Mesenchymal stem cell (in vitro differentiated cells and primary cell): ENCODE data around the gene GTPBP10.

Experiments
- DNase-seq: peaks from one replicate; pipeline ENCODE4 v3.0.0-alpha.2; 2013
- H2AFZ ChIP-seq: one replicate; pipeline ENCODE4 v1.6.1; 2013; ENCODE audit warnings: low read depth, mild to moderate bottlenecking, control low read depth, inconsistent platforms, low read length, moderate library complexity
- H2AK5ac ChIP-seq: 2 replicates; pipeline ENCODE4 v1.6.1; 2013; ENCODE audit warnings: low read length, moderate library complexity, mild to moderate bottlenecking, inconsistent platforms; ENCODE audit not compliant: severe bottlenecking
- H2BK120ac ChIP-seq: one replicate; pipeline ENCODE4 v1.6.1; 2013; ENCODE audit warnings: low read depth, mild to moderate bottlenecking, inconsistent platforms, low read length, moderate library complexity
- H2BK12ac ChIP-seq, 2 experiments: one replicate each; pipeline ENCODE4 v1.6.1; 2013; ENCODE audit warnings: inconsistent platforms in 2 of 2, low read length in 2 of 2, mild to moderate bottlenecking in 2 of 2, moderate library complexity in 2 of 2, control low read depth in 1 of 2
- H2BK15ac ChIP-seq: one replicate; pipeline ENCODE4 v1.6.1; 2013; ENCODE audit warnings: mild to moderate bottlenecking, low read depth, inconsistent platforms; ENCODE audit not compliant: poor library complexity, severe bottlenecking
- H2BK5ac ChIP-seq: 2 replicates; pipeline ENCODE4 v1.6.1; 2013; ENCODE audit warnings: low read depth, mild to moderate bottlenecking, low read length, control low read depth, inconsistent platforms; ENCODE audit not compliant: poor library complexity, severe bottlenecking
- H3K14ac ChIP-seq, 2 experiments: one replicate each; pipeline ENCODE4 v1.6.1; 2013; ENCODE audit warnings: inconsistent platforms in 2 of 2, low read length in 2 of 2, control low read depth in 1 of 2, mild to moderate bottlenecking in 1 of 2, moderate library complexity in 1 of 2
- H3K18ac ChIP-seq, 2 experiments: one replicate each; pipeline ENCODE4 v1.6.1; 2013; ENCODE audit warnings: inconsistent platforms in 2 of 2, low read length in 2 of 2, control low read depth in 1 of 2, low read depth in 1 of 2, mild to moderate bottlenecking in 1 of 2
- H3K23ac ChIP-seq, 2 experiments: one replicate each; pipeline ENCODE4 v1.6.1; 2013; ENCODE audit warnings: inconsistent platforms in 2 of 2, low read length in 2 of 2, mild to moderate bottlenecking in 2 of 2, moderate library complexity in 2 of 2, control low read depth in 1 of 2
- H3K27ac ChIP-seq: 2 replicates; pipeline ENCODE4 v1.5.1; 2013; ENCODE audit warnings: mild to moderate bottlenecking, moderate library complexity, low read length, control low read depth, inconsistent platforms; ENCODE audit not compliant: poor library complexity, severe bottlenecking
- H3K27me3 ChIP-seq, 2 experiments: 2 replicates each; pipeline versions ENCODE4 v1.6.1 to v1.7.0; 2013; ENCODE audit warnings: low read length in 2 of 2, mild to moderate bottlenecking in 2 of 2, moderate library complexity in 2 of 2, control low read depth in 1 of 2, inconsistent platforms in 1 of 2; ENCODE audit not compliant: control insufficient read depth in 1 of 2, insufficient read depth in 1 of 2
- H3K36me3 ChIP-seq, 2 experiments: 2 replicates each; pipeline versions ENCODE4 v1.6.1 to v1.7.0; 2013; ENCODE audit warnings: low read length in 2 of 2, control low read depth in 1 of 2, inconsistent platforms in 1 of 2, low read depth in 1 of 2, mild to moderate bottlenecking in 1 of 2; ENCODE audit not compliant: insufficient read depth in 2 of 2, control insufficient read depth in 1 of 2
- H3K4ac ChIP-seq, 2 experiments: one replicate each; pipeline ENCODE4 v1.6.1; 2013; ENCODE audit warnings: inconsistent platforms in 2 of 2, low read length in 2 of 2, mild to moderate bottlenecking in 2 of 2, moderate library complexity in 2 of 2, control low read depth in 1 of 2, low read depth in 1 of 2
- H3K4me1 ChIP-seq: 2 replicates; pipeline ENCODE4 v1.6.1; 2013; ENCODE audit warnings: low read depth, low read length, control low read depth; ENCODE audit not compliant: control insufficient read depth, insufficient read depth
- H3K4me2 ChIP-seq: 2 replicates; pipeline ENCODE4 v1.6.1; 2013; ENCODE audit warnings: low read length, mild to moderate bottlenecking, inconsistent platforms; ENCODE audit not compliant: poor library complexity, severe bottlenecking
- H3K4me3 ChIP-seq, 2 experiments: 2 replicates each; pipeline versions ENCODE4 v1.5.1 to v1.7.0; 2013; ENCODE audit warnings: low read length in 2 of 2, mild to moderate bottlenecking in 2 of 2, control low read depth in 1 of 2, low read depth in 1 of 2; ENCODE audit not compliant: insufficient read depth in 1 of 2
- H3K79me1 ChIP-seq: replicated peaks from 2 replicates; pipeline ENCODE4 v1.6.1; 2013; ENCODE audit warnings: mild to moderate bottlenecking, control low read depth, low read length, inconsistent platforms; ENCODE audit not compliant: poor library complexity, severe bottlenecking
- H3K9ac ChIP-seq: 2 replicates; pipeline ENCODE4 v1.7.0; 2013; ENCODE audit warnings: mild to moderate bottlenecking, low read length, moderate library complexity
- H3K9me3 ChIP-seq: 2 replicates; pipeline ENCODE4 v1.7.0; 2013; ENCODE audit warnings: mild to moderate bottlenecking, low read length; ENCODE audit not compliant: control insufficient read depth
- H4K8ac ChIP-seq: one replicate; pipeline ENCODE4 v1.6.1; 2013; ENCODE audit warnings: inconsistent platforms, mild to moderate bottlenecking, low read length, moderate library complexity
- H4K91ac ChIP-seq: one replicate; pipeline ENCODE4 v1.6.1; 2013; ENCODE audit warnings: mild to moderate bottlenecking, low read length, inconsistent platforms
- WGBS: methylation state at CpG from one replicate; pipeline ENCODE4 v1.1.7; 2013; ENCODE audit warnings: mixed read lengths; 5-methylcytosine and 5-hydroxymethylcytosine counted together

Gene GTPBP10

GRCh38 chr7:90404777-90405176, 58.3 kb downstream of the GTPBP10 start:
- no peak overlapping the region for H3K14ac ChIP-seq
- no peak overlapping the region for H2AK5ac ChIP-seq
- H3K4me2 ChIP-seq, result no peak overlapping the region
- H2AFZ ChIP-seq, result no peak overlapping the region
- H3K4me1 ChIP-seq, result no peaks in the 10 kb centered on the region
- no peak overlapping the region for H3K27ac ChIP-seq
- no peak overlapping the region for H3K4ac ChIP-seq
- no peak overlapping the region for H3K18ac ChIP-seq
- H4K8ac ChIP-seq, result no peak overlapping the region
- H2BK5ac ChIP-seq, result no peak overlapping the region
- H2BK12ac ChIP-seq, result no peak overlapping the region
- H2BK15ac ChIP-seq, result no peak overlapping the region
- no peak overlapping the region for H4K91ac ChIP-seq
- H3K79me1 ChIP-seq, result peaks cover 16% of the 10 kb centered on the region
- no peak overlapping the region for H2BK120ac ChIP-seq
- no peaks in the 10 kb centered on the region for H3K9me3 ChIP-seq
- peaks cover 8 to 48% of the 10 kb centered on the region in 2 experiments for H3K36me3 ChIP-seq
- peak; percentile 24 for DNase-seq
- H3K23ac ChIP-seq, result no peak overlapping the region
- H3K9ac ChIP-seq, result peak overlapping the region; percentile 95
- no peaks in the 10 kb centered on the region for H3K27me3 ChIP-seq
- WGBS, result 97% methylated on average over 4 of the region's 4 CpGs
- H3K4me3 ChIP-seq, result peak overlapping the region in 1 of 2 experiments; percentile 88

DNA sequence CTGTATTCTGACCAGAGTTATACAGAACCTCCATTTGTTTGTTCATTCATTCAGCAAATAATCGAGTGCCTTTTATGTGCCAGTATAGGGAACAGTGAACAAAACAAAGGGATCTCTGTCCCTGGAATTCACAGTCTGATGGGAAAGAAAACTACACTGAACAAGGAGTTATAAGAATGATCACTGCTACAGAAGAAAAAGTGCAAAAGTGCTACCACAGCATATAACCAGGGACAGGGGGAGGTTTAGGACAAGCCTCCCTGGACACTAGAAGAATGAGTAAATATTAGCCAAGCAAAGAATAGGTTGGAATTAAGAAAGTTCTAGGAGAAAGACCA, 60.9 kb downstream of the GTPBP10 start:
- Histone ChIP-seq H2AK5ac (no peak overlapping the region), H3K9me3 (no peaks in the 10 kb centered on the region), H3K27me3 (no peaks in the 10 kb centered on the region), H4K8ac (no peak overlapping the region), H3K4me1 (no peaks in the 10 kb centered on the region), H4K91ac (no peak overlapping the region), H3K36me3 (peaks cover 14 to 66% of the 10 kb centered on the region in 2 experiments), H3K4ac (no peak overlapping the region), H2BK120ac (no peak overlapping the region), H2BK15ac (no peak overlapping the region), H3K9ac (no peak overlapping the region), H2AFZ (no peak overlapping the region), H3K14ac (no peak overlapping the region), H3K79me1 (peaks cover 24% of the 10 kb centered on the region), H3K23ac (no peak overlapping the region), H3K27ac (no peak overlapping the region), H3K4me2 (no peak overlapping the region), H3K4me3 (no peak overlapping the region), H3K18ac (no peak overlapping the region), H2BK5ac (no peak overlapping the region), H2BK12ac (no peak overlapping the region)
- WGBS, result 100% methylated on average over 1 of the region's 1 CpG
- DNase-seq, result no peak

DNA sequence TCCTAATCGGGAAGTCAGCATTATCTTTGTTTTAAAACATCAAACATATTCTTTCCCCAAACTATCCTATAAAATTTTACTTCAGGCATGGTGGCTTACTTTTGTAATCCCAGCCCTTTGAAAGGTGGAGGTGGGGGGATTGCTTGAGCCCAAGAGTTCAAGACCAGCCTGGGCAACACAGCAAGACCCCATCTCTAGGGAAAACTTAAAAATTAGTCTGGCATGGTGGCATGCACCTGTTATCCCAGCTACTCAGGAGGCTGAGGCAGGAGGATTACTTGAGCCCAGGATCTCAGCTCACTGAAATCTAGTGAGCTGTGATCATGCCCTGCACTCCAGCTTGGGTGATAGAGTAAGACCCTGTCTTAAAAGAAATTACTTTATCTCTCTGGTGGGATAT, 61.6 kb downstream of the GTPBP10 start:
- Histone ChIP-seq H3K27ac (no peak overlapping the region), H3K4me2 (no peak overlapping the region), H3K4me1 (no peaks in the 10 kb centered on the region), H2BK120ac (no peak overlapping the region), H3K23ac (no peak overlapping the region), H3K27me3 (no peaks in the 10 kb centered on the region), H4K8ac (no peak overlapping the region), H3K18ac (no peak overlapping the region), H3K4me3 (no peak overlapping the region), H3K14ac (no peak overlapping the region), H2BK5ac (no peak overlapping the region), H2BK12ac (no peak overlapping the region), H2BK15ac (no peak overlapping the region), H2AK5ac (no peak overlapping the region), H3K79me1 (peaks cover 28% of the 10 kb centered on the region), H3K36me3 (peaks cover 21 to 73% of the 10 kb centered on the region in 2 experiments), H2AFZ (no peak overlapping the region), H3K9me3 (no peaks in the 10 kb centered on the region), H3K4ac (no peak overlapping the region), H3K9ac (no peak overlapping the region), H4K91ac (no peak overlapping the region)
- no peak for DNase-seq
- 100% methylated on average over 1 of the region's 1 CpG for WGBS

DNA sequence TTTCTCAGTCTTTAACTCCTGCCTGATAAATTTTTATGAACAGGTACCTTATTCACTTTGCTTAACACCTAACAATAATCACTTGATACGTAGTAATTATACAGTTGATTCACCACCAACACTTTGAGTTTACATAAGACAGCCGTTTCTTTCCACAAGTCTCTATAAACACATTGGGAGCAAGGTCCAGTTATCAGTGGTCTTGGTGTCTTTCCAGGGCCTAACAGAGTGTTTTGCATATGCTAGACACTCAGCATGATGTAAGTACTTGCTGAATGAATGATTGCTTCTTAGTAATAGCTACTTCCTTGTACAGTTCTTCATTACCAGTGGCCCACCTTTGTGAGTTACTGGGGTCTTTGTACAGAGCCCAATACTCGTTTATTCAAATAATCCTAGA, 63.2 kb downstream of the GTPBP10 start:
- peaks cover 21 to 88% of the 10 kb centered on the region in 2 experiments for H3K36me3 ChIP-seq
- H2AK5ac ChIP-seq, result no peak overlapping the region
- no peak overlapping the region for H3K4me2 ChIP-seq
- DNase-seq, result no peak
- H2BK12ac ChIP-seq, result no peak overlapping the region
- H3K27ac ChIP-seq, result no peak overlapping the region
- no peak overlapping the region for H4K8ac ChIP-seq
- peaks cover 33% of the 10 kb centered on the region for H3K79me1 ChIP-seq
- H4K91ac ChIP-seq, result no peak overlapping the region
- H2AFZ ChIP-seq, result no peak overlapping the region
- no peak overlapping the region for H2BK5ac ChIP-seq
- no peak overlapping the region for H3K4ac ChIP-seq
- no peak overlapping the region for H2BK15ac ChIP-seq
- H3K9me3 ChIP-seq, result no peaks in the 10 kb centered on the region
- WGBS, result 92% methylated on average over 3 of the region's 3 CpGs
- no peak overlapping the region for H3K18ac ChIP-seq
- no peaks in the 10 kb centered on the region for H3K27me3 ChIP-seq
- no peak overlapping the region for H3K4me3 ChIP-seq
- H3K14ac ChIP-seq, result no peak overlapping the region
- no peak overlapping the region for H3K9ac ChIP-seq
- H2BK120ac ChIP-seq, result no peak overlapping the region
- H3K4me1 ChIP-seq, result no peaks in the 10 kb centered on the region
- H3K23ac ChIP-seq, result no peak overlapping the region
